Activated B cell treated with CpG ODN at 0.5 μM for 24 hours (primary cell): ENCODE results near the gene ZNF668. TPM values are rescaled to one million over a fixed set of nuclear protein-coding genes. Genes with fewer than 3 reads are reported as not detected.

Experiments used
- ATAC-seq: fragments of 200-7000 bp; cut with Tn5 transposase; one replicate; pipeline ENCODE4 v1.10.0; 2021; ENCODE audit warnings: low read depth, mild to moderate bottlenecking, moderate library complexity
- CTCF ChIA-PET: fragments of 350-600 bp; sonication (Branson Sonifier 250); formaldehyde crosslinking; loops from one replicate; lab custom pipeline; 2021; ENCODE audit warnings: antibody characterized with exemption; lab: Charles Lee
- POLR2A ChIA-PET: fragments of 350-600 bp; sonication (Branson Sonifier 250); formaldehyde crosslinking; loops from one replicate; lab custom pipeline; 2021; ENCODE audit warnings: antibody characterized with exemption; lab: Charles Lee
- DNase-seq: peaks from one replicate; pipeline ENCODE4 v3.0.0; 2022
- H3K27ac Mint-ChIP-seq: one replicate; pipeline ENCODE4 v1.8.0; 2020; ENCODE audit warnings: mixed read lengths
- H3K27me3 Mint-ChIP-seq: one replicate; pipeline ENCODE4 v1.8.0; 2021; ENCODE audit warnings: mixed read lengths
- H3K36me3 Mint-ChIP-seq: one replicate; pipeline ENCODE4 v1.8.0; 2021; ENCODE audit warnings: low read depth, mixed read lengths
- H3K4me1 Mint-ChIP-seq: one replicate; pipeline ENCODE4 v1.8.0; 2021; ENCODE audit warnings: mixed read lengths
- H3K4me3 Mint-ChIP-seq: one replicate; pipeline ENCODE4 v1.8.0; 2020; ENCODE audit warnings: mild to moderate bottlenecking, mixed read lengths
- H3K9me3 Mint-ChIP-seq: one replicate; pipeline ENCODE4 v1.8.0; 2020; ENCODE audit warnings: mixed read lengths
- intact Hi-C: fragments of 100-400 bp; cut with micrococcal nuclease; formaldehyde crosslinking; loops from one replicate; pipeline ENCODE4 v1.15.1; 2024
- total RNA-seq: library from RNA; stranded (reverse); gene quantifications from 2 replicates; pipeline ENCODE4 v1.2.3, GENCODE V29; 2022
- TF ChIP-seq, protein P1 (sequence below): fragments of 200-600 bp; IDR thresholded peaks from one replicate; pipeline ENCODE4 v1.8.0; 2022; ENCODE audit warnings: antibody characterized with exemption, mild to moderate bottlenecking

ZNF668 gene
- total RNA-seq, 1 donor from 2014 or later, result 10.1 TPM

DNA sequence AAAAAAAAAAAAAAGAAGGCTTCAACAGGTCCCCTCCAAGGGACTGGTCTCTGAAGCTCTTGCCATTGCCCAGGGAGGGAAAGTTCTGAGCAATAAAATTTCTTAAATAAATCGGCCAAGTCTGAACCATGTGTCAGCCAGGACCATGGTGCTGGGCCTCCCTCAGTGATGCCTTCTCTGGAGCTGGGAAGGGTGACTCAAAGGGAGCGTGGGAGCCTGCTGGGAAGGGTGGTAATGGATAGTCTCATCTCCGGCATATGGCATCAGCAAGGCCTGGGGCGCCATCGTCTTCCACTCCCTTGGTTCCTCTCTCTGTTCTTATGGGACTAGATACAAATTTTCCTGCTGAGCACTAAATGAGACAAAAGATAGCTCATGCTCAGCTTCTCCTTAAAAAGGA lies 18.3 kb upstream of the ZNF668 start:
- CTCF ChIA-PET, result no interaction called here

DNA sequence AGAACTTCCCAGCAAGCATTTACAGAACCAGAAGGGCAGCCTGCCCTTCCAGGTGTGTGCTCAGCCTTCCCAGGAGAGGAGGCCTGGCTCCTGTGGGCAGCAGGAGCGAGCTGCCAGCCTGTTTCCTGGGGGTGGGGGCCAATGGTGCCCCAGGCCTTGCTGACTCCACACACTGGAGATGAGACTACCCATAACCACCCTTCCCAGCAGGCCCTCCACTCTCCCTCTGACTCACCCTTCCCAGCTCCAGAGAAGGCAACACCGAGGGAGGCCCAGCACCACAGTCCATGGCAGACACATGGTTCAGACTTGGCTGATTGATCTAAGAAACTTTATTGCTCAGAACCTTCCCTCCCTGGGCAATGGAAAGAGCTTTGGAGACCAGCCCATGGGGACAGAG lies 16.5 kb upstream of the ZNF668 start:
- H3K36me3 Mint-ChIP-seq, result peaks cover 25% of the 10 kb centered on the region
- intact Hi-C loops, result no loop called here
- H3K27ac Mint-ChIP-seq, result no peak overlapping the region
- DNase-seq (no peak), ATAC-seq (no peak)
- H3K9me3 Mint-ChIP-seq, result no peaks in the 10 kb centered on the region
- TF ChIP-seq, protein P1, sequence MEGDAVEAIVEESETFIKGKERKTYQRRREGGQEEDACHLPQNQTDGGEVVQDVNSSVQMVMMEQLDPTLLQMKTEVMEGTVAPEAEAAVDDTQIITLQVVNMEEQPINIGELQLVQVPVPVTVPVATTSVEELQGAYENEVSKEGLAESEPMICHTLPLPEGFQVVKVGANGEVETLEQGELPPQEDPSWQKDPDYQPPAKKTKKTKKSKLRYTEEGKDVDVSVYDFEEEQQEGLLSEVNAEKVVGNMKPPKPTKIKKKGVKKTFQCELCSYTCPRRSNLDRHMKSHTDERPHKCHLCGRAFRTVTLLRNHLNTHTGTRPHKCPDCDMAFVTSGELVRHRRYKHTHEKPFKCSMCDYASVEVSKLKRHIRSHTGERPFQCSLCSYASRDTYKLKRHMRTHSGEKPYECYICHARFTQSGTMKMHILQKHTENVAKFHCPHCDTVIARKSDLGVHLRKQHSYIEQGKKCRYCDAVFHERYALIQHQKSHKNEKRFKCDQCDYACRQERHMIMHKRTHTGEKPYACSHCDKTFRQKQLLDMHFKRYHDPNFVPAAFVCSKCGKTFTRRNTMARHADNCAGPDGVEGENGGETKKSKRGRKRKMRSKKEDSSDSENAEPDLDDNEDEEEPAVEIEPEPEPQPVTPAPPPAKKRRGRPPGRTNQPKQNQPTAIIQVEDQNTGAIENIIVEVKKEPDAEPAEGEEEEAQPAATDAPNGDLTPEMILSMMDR, result no peak
- H3K4me3 Mint-ChIP-seq, result no peak overlapping the region
- H3K4me1 Mint-ChIP-seq, result peaks cover 20% of the 10 kb centered on the region
- H3K27me3 Mint-ChIP-seq, result no peaks in the 10 kb centered on the region
- ChIA-PET POLR2A (interaction anchor here (1.1 kb wide), 1 partner anchor 17 kb away, joined by 3 read pairs; the partner anchor contains the start of gene ZNF668), CTCF (no interaction called here)

More for the DNA sequence above, 18.3 kb upstream of the ZNF668 start:
- Mint-ChIP-seq H3K36me3 (peaks cover 19% of the 10 kb centered on the region), H3K4me1 (peaks cover 25% of the 10 kb centered on the region), H3K9me3 (no peaks in the 10 kb centered on the region), H3K27ac (peak overlapping the region; percentile 19), H3K4me3 (no peak overlapping the region), H3K27me3 (no peaks in the 10 kb centered on the region)
- POLR2A ChIA-PET, result interaction anchor here (1.0 to 4.6 kb wide), 6 partner anchors 16 to 88 kb away, joined by 3 to 39 read pairs (median 7); partner anchors contain the start of genes FUS, KAT8, ZNF646 and ZNF668
- ATAC-seq (no peak), DNase-seq (no peak)
- TF ChIP-seq, protein P1, result no peak
- intact Hi-C loops, result no loop called here

DNA sequence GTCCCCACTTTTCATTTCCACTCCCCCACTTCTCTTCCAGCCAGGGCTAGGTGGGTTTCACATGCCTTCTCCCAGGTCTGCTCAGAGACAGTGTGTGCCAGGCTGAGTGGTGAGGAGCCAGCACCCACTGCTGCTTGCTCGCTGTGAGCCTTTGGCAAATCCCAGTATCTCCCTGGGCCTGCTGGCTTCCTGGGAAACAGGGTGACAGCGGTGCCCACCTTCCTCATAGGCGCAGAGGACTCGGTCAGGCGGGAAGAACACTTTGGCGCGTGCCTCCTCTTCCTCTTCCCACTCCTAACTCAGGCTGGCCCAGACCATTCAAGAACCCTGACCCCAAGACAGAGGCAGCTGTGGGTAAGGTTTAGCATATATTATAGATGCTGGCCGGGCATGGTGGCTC lies 15.2 kb upstream of the ZNF668 start:
- Mint-ChIP-seq H3K36me3 (peaks cover 28% of the 10 kb centered on the region), H3K4me3 (no peak overlapping the region), H3K4me1 (peaks cover 7% of the 10 kb centered on the region), H3K27me3 (no peaks in the 10 kb centered on the region), H3K27ac (no peak overlapping the region), H3K9me3 (no peaks in the 10 kb centered on the region)
- ChIA-PET POLR2A (no interaction called here), CTCF (no interaction called here)
- DNase-seq (no peak), ATAC-seq (no peak)
- TF ChIP-seq, protein P1, result no peak
- intact Hi-C loops, result no loop called here

DNA sequence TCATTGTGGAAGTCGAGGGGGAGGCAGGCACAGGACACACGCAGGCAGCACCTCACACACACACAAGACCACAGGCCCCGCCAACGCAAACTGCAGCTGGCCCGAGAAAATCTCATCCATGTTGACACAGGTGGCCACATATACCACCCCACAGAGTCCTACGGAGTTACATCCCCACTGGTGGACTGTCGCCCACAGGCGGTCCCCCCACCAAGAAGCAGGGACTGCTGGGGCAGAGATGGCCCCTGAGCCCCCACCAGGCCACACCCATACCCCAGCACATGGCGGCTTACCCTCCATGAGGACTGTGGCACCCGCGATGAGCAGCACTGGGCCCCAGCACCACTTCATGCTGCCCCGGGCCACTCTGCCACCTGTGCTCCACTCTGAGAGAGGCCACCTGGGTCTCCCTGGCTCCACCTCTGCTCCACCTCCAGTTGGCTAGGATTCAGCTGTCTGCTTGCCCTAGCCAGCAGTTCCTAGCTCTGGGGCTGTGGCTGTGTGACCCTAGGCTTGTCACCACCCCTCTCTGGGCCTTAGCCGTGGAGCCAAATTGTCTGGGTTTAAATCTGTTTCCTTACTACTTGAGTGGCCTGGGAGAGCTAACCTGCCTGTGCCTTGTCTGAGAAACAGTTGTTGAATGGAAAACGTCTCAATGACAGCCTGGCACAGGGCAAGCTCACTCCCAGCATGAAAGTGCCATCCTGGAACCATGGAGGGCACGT lies 14.6 kb upstream of the ZNF668 start, which contains the start of gene PRSS53:
PRSS53 (minus strand) TSS at position 485 of the 725 bp plus-strand sequence; CDS start at position 351, 134 bp downstream.
- intact Hi-C loops, result no loop called here
- Mint-ChIP-seq H3K27ac (no peak within 1 kb of the TSS), H3K4me1 (peaks cover 2% of the 10 kb centered on the region), H3K27me3 (no peaks in the 10 kb centered on the region), H3K4me3 (no peak within 1 kb of the TSS), H3K36me3 (peaks cover 30% of the 10 kb centered on the region), H3K9me3 (no peaks in the 10 kb centered on the region)
- no peak for ATAC-seq
- DNase-seq, result no peak
- TF ChIP-seq, protein P1, result no peak
- POLR2A ChIA-PET, result no interaction called here
- CTCF ChIA-PET, result no interaction called here

DNA sequence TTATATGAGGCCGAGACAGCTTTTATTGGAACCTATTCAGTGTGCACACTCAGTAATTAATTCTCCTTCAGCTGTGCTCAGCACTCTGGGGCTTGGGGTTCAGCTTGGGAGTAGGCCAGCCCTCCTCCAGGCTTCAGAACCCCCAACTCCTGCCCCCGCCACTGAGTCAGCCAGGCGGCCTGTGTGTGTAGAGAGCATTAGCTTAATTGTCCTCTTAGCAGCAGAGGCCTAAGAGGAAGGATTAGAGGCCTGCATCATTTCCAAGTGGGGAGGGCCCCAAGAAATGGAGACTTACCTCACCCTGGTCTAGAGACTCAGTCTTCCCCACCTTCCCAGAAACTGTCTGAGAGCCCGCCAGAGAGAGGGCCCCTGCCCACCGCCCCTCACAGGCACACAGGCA lies 13.9 kb upstream of the ZNF668 start:
- ATAC-seq (no peak), DNase-seq (no peak)
- H3K27ac Mint-ChIP-seq, result no peak overlapping the region
- H3K36me3 Mint-ChIP-seq, result peaks cover 34% of the 10 kb centered on the region
- intact Hi-C loops, result no loop called here
- POLR2A ChIA-PET, result no interaction called here
- TF ChIP-seq, protein P1, result no peak
- CTCF ChIA-PET, result no interaction called here
- no peaks in the 10 kb centered on the region for H3K9me3 Mint-ChIP-seq
- H3K4me1 Mint-ChIP-seq, result peaks cover 2% of the 10 kb centered on the region
- no peaks in the 10 kb centered on the region for H3K27me3 Mint-ChIP-seq
- H3K4me3 Mint-ChIP-seq, result no peak overlapping the region
